Measurements from ENCODE around the gene PROSER2.

GRCh38 chr10:11908991-11909390 lies 85.8 kb downstream of the PROSER2 start:
- no peak for TF ChIP-seq ZNF274 (IDR thresholded peaks at IDR 0.05; ENCODE audit: low read depth, low read length)
- no peak for TF ChIP-seq YY1 (IDR thresholded peaks at IDR 0.05; ENCODE audit: insufficient read depth, insufficient read length)
